ENCODE data around the gene MACF1.
"Not testable (repeated sequence)": the region's sequence is repeated elsewhere in the genome, so short reads cannot be mapped to it uniquely, and the experiment has no call there.

The MACF1 gene

DNA sequence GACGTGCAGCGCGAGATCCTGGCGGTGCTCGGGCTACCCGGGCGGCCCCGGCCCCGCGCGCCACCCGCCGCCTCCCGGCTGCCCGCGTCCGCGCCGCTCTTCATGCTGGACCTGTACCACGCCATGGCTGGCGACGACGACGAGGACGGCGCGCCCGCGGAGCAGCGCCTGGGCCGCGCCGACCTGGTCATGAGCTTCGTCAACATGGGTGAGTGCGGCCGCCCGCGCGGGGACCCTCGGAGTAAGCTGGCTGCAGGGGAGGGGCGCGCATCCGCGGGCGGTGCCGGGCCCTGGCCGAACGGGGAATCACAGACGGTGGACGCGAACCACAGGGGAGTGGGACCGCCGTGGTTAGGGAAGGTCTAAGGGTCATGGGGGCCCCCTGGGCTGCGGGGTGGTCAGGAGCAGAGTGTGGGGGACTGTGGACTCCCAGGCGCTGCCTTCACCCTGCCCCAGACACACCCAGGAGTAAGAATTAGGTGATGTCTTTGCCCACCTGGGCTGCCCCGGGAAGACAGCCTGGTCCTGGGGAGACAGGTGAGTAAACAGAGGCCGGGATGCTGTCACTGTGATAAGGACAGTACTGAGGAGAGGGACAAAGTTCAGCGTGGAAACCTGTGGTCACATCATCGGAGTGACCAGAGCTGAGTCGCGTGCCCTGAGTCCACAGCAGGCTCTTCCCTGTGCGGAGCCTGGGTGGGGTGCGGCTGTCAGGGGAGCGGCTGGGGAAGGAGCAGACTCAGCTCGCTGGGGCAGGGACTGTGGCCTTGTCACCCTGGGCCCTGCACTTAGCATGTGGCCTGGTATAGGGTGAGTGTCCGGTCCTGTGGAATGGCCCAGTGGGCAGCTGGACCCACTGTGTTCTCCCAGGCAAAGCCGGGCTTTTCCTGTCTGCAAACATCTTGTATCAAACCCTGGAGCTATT is 287.9 kb downstream of the MACF1 start:
- not testable (repeated sequence) for DNase-seq

DNA sequence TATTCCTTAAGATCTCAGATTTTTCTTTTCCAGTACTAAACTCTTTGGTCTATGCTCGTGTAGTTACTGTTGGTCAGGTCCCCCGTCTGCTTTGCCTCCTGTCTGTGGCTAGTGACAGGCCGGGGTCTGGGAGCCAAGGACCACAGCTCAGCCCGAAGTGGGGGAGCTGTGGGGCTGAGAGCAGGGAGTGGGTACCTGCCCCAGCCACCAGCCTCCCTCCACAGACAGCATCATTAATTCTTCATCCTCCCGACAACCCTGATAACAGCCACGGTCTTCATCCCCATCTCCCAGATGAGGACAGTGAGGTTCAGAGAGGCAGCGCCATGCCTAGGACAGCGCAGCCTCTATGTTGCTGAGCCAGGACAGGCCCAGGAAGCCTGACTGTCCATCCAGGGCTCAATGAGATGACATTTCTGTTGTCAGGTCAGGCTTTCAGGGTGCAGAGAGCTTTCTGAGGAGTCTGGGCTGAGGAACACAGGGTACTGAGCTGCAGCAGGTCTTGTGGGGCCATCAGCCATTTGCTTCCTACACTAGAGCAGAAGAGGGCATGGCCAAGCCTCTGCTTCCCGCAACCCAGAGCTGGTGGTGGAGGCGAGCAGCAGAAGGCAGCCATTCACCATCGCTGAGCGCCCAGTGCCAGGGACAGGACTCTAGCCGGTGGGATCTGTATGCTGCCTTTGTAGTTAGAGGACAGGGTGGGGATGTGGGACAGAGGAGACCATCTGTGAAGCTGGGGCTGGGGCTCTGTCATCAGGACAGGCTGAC is 288.7 kb downstream of the MACF1 start:
- peak in 2 of 14 donors; percentile 15 to 46 for DNase-seq

DNA sequence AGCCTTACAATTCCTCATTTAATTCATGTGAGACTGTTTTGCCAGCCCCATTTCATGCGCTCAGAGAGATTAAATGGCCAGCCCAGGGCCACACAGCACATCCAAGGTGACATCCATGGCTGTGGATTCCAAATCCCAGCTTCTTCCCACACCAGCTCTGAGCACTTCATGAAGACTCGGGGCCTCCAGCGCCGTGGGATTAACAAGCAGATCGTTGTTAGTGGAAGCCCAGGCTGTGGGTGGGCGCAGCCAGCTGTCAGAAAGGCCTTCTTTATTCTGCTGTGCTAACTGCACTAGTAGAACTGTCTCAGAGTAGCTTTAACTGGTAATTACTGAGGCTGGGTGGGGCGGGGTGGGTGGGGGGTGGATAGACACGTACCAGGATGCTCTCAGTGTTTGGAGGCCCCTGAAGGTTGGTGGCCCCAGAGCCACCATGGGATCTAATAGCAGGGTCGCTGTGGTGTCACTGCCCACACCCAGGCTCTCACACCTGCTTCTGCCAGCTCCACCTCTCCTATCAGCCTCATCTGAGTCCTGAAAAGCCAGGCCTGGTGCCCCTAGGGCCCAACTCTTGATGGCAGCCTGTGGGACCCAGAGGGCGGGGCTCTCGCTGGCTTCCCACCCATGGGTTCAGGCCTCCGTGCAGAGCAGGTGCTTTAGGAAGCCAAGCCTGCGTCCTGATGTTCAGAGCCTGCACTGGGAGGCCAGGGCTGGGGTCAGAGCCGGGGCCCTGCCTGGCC is 290.3 kb downstream of the MACF1 start:
- DNase-seq: no peak

DNA sequence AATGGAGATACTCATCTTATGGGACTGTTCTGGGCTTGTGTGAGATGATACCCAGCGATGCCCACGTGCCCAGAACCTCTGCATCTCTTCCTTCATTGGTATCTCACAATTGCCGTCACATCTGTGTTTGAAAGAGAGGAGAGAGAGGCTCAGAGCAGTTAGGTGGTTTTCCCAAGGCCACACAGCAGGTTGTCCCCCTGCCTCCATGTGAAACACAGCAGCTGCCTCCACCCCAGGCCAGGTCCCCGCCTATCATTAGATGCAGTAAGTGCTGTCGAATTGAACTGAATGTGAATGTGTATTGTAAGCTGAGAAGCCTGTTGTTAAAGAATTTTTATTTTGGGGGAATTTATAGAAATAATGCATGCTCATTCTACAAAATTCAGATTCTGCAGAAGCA is 292.0 kb downstream of the MACF1 start:
- not testable (repeated sequence) for DNase-seq

DNA sequence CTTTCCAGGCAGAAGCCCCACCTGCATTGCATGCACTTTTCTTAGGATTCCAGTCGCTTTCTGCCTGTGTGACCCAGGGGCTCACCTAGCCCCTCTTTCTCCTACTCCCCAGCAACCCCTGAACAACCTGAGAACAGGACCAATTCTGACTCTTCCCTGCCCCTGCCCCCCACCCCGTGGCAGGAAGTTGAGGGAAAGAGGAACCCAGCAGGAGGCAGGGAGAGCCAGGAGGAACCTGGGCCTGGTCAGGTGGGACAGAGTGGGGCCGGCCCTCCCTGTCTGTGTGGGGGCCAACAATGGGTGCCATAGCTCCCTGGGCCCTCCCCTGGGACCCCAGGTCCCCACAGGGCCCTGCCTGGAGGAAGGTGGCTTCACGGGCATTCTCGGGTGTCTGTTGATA is 293.1 kb downstream of the MACF1 start:
- no peak for DNase-seq

DNA sequence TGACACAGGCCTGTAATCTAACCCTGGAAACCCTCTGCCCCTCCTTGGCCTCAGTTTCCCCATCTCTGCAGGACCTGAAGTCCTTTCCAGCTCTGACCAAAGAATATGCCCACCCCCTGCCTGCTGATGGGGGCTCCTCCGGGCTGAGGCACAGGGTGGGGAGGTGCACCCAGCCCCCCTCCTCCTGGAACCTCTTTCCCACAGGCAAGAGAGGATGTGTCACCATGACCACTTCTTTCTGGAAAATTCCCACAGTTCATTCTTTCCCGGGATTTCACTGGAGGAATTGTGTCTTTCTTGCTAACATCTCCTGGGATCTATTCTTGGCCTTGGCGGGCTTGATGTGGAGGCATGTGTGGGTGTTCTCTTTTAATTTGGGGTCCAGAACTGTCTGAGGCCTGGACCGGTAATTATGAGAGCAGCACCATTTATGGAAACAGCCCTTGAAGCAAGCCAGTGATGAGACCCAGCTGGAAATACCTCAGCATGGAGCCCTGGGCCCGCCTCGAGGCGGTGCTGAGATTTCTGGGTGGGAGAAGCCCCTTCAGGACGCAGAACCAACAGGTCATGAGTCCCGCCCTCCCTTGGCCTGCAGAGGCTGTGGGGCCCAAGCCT is 293.7 kb downstream of the MACF1 start:
- not testable (repeated sequence) for DNase-seq

DNA sequence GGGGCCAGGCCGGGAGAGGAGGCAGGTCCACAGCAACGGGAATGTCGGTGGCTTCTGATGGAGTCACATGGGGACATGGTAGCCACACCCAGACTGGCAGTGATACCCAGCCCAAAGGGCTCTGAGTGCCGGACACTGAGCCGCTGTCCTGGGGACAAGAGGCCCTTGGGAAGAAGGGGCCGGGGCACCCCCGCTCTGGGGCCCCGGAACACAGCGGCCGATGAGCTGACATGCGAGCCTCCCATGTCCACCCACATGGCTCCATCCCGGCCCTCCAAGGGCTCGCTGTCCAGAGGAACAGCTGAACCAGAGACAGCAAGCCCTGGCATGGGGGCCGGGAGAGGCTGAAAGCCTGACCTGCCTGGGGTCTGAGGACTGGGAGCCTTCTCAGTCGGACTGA is 294.3 kb downstream of the MACF1 start:
- DNase-seq: not testable (repeated sequence)

DNA sequence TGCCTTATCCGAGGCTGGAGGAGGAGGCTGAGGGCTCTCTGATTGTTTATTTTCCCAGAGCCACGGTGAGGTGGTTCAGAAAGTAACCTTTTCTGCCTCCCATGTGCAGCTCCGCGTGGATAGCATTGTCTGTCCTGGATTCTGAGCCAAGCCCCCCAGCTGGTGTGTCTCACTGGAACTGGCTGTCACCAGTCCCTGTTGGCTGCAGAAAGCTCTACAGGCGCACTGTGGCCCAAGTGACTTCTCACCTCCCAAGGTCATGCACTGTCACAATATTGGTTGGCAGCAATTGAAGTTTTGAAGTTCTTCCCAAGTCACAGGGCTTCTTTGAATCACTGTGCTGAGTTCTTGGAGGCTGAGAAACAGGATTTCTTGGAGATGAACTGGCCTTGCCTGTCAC is 295.2 kb downstream of the MACF1 start:
- peak in 1 of 14 donors; percentile 50 for DNase-seq

DNA sequence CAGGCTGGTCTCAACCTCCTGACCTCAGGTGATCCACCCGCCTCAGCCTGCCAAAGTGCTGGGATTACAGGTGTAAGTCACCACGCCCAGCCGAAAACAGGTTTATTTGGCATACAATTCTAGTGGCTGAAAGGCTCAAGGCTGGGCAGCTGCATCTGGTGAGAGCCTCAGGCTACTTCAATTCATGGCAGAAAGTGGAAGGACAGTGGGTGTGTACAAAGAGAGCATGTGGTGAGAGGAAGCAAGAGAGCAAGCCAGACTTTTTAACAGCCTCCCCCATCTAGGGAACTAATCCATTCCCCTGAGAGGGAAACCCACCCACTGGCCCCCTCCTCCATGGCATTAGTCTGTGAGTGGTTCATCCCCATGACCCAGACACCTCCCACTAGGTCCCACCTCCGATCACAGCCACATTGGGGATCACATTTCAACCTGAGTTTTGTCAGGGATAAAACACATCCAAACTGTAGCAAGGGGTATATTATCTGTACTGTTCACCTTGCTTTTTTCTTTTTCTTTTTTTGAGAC is 296.4 kb downstream of the MACF1 start:
- no peak for DNase-seq

DNA sequence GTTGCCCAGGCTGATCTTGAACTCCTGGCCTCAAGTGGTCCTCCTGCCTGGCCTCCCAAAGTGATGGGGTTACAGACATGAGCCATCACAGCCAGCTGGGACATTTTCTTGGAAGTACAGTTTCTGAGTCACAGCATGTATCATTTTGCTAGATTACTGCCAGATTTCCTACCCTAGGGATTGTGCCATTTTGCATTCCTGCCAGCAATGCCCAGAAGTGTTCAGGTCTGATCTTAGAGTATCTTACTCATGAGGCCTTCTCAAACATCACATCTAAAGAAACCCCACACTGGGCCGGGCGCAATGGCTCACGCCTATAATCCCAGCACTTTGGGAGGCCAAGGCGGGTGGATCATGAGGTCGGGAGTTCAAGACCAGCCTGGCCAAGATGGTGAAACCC is 297.2 kb downstream of the MACF1 start:
- DNase-seq: no peak

DNA sequence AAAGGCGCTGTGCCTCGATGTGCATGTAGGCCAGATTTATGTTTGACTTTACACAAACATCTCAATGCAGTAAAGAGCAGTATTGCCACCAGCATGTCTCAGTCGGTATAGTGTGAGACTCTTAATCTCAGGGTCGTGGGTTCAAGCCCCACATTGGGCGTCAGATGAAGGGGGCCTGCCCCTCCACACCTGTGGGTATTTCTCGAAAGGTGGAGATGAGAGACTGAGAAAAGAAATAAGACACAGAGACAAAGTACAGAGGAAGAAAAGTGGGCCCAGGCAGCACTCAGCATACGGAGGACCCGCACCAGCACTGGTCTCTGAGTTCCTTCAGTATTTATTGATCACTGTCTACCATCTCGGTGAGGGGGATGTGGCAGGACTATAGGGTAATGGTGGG is 299.9 kb downstream of the MACF1 start:
- not testable (repeated sequence) for DNase-seq

DNA sequence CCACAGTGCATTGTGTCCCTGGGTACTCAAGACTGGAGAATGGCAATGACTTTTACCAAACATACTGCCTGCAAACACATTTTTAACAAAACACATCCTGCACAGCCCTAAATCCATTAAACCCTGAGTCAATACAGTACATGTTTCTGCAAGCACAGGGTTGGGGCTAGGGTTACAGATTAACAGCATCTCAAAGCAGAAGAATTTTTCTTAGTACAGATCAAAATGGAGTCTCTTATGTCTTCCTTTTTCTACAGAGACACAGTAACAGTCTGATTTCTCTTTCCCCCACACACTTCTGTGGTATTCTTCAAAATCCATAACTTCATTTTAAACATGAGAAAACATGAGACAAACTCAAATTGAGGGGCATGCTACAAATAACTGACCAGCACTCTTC is 300.8 kb downstream of the MACF1 start:
- DNase-seq: no peak

DNA sequence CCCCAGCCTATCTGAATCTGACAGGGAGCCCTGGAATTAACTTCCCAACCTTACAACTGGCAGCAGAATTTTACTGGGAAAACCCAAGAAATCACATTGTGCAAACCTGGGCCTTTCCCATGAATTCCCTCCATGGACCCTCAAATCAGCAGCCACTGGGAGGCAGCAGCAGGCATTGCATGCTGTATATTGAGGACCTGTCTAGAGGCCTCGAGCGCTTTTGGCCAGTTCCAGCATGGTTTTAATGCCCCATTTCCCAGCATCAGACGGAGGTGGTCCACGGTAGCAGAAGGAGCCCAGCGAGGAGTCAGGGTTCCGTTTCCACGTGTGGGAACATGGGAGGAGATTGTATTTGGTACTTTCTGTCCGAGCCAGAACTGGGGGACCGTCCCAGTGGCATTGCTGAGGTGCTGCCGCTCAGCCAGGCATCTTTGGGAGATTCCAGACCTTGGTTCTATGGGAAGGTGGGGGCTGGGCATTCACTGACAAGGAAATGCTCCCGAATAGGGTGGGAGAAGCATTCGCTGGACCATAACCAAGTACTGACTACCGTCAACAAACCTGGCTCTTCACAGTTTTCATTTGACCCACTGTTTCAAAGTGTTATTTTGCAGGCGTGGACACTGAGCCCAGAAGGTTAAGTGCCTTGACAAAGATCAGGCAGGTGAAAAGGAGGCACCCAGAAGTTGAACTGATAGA is 302.9 kb downstream of the MACF1 start:
- no peak for DNase-seq

DNA sequence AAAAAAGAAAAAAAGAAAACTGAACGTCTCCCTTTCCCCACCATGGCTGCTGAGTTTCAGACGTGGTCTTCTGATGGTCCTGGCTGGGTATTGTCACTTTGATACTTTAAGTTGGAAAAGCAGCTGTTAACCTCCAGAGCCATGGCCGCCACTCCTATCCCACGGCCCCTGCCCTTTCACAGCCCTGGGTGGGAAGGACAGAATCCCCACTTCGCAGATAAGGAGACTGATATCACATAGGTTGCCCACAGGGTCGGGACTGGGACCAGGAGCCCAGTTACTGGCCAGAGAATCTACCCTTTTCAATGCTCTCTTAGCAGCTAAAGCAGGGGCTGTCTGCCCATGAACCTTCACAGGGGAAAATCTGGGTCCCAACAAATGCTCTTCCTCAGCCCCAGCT is 303.8 kb downstream of the MACF1 start:
- DNase-seq: no peak

DNA sequence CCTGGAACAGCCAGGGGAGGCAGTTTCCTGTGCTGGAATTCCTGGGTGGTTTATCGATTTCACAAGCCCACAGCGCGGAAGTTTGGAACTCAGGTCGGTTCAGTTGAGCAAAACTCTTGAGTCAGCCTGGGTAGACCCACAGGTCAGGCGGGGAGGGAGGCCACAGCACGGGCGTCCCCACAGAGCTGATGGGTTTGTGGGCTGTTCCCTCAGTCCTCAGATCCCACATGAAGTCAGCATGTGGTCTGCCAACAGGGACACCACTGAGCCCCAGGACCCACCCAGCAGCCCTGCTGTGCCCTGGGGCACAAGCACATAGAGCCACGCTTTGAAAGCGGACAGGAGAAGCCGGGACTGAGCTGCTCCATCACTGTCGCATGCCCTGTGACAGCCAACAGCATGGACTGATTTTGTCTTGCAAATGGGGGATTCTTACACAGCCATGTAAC is 304.4 kb downstream of the MACF1 start:
- no peak for DNase-seq

DNA sequence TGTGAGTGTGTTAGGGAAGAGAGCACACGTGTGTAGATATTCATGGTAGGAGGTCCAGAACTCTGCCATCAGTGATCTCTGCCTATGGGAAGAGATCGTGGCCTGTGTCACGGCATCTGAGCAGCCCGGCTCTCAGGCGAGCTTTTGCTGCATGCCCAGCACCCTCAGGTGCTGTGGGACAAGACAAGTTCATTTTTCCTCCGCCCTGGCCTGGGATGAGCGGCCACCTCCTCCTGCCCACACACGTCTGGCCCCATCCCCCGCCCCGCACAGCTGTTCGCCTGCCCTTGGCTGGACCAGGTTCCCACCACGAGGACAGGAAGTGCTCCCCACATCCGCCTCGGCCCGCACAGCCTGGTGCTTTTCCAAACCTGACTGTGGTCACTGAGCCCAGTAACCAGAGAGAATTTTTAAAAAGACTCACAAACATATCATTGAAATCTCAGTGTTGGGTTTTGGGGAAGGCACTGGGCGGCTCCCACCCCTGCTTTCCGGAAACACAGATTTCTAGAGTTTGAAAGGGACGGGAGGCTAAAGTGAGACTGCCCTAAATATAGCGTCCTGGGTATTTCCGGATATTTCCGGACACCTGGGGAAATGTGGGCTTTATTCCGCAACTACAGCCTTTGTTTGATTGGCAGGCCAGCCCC is 305.0 kb downstream of the MACF1 start:
- DNase-seq: peak in 1 of 14 donors; percentile 35

DNA sequence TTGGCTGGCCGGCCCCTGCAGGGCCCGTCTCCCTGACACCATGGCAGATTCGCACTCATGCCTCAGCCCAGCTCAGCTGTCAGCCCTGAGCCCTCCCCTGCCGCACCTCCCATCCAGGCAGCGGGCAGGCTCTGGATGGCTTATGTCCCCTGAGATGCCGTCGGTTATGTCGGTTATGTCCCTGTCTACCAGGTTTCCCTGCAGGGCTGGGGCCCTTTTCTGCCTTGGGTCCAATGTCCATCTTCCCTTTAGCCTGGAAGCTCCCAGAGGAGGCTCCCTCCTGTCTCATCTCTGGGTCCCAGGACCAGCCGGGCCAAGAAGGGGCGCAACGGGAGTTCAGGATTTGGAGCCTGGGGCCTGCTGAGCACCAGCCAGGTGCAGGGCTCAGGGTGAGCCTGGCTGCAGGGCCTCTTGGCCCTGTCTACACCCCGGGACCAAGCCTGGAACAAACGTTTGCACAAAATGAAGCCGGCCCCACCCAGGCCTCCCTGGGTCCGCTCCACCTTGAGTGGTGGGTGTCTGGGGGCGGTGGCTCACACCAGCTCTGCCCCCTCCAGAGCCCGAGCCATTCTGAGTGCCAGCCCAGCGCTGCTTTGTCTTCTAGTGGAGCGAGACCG is 306.2 kb downstream of the MACF1 start:
- DNase-seq: not testable (repeated sequence)

DNA sequence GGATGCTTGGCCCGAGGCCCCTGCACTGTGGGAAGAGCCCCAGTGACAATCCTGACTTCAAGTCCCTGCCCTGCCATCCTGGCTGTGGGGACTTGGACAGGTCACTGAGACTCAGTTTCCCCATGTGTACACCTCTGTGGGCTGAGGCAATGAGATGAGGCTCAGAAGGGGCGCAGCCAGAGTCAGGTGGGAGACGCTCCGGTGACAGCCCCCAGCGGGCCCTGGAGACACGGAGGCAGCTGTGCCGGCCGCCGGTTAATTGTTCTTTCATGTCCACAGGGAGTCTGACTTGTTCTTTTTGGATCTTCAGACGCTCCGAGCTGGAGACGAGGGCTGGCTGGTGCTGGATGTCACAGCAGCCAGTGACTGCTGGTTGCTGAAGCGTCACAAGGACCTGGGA is 307.0 kb downstream of the MACF1 start:
- DNase-seq: not testable (repeated sequence)

DNA sequence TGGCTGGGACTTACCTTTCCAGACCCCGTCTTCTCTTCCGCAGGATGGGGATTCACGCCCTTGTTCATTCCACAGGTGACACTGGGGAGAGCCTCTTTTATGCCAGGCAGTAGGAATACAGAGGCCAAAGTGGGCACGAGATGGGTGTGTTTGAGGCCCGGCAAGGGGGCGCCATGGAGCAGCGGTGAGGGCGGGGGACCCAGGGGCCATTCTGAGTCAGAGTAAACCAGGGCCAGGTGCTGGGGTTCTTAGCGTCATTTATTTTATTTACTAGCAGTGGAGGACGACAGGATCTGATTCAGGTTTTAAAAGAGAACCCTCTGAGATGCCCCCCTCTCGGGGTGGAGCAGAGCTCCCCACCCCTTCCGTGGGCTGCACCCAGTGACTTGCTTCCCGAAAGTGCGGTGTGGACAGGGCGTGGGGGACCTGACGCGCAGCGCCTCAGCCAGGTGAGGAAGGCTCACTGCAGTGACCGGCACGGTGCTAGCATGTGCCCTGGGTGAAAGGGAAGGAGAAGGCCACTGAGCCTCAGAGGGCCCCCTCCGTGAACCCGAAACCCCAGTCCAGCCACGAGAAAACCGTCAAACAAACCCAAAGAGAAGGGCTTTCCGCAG is 307.8 kb downstream of the MACF1 start:
- DNase-seq: not testable (repeated sequence)

DNA sequence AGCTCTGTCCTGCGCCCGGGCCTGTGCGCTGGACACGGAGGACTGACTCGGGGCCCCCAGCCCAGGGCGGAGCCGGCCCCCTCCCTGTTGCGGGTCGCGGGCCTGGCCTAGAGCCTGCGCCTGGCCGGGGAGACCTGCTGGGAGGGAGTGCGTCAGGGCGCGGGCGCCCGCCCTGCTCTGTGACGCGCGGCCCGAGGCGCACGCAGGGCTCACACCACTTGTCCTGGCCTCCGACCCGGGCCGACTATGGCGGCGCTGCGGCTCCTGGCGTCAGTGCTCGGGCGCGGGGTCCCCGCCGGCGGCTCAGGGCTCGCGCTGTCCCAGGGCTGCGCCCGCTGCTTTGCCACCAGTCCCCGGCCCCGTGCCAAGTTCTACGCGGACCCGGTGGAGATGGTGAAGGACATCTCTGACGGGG is 310.2 kb downstream of the MACF1 start:
- DNase-seq: not testable (repeated sequence)

Measured in C1 segment of cervical spinal cord (tissue), 14 donors.